Stimulated activated CD8-positive, alpha-beta memory T cell treated with anti-CD3 and anti-CD28 coated beads, Interleukin-15, amount 100 ng/mL, for 1 hour (primary cell): Measurements from ENCODE around the gene PRODH.
"Not testable (repeated sequence)": the region's sequence is repeated elsewhere in the genome, so short reads cannot be mapped to it uniquely, and the experiment has no call there.

Experiments used
- DNase-seq: peaks from one replicate; pipeline ENCODE4 v3.0.0-alpha.2; 2020; ENCODE audit warnings: low read depth

Gene PRODH

DNA sequence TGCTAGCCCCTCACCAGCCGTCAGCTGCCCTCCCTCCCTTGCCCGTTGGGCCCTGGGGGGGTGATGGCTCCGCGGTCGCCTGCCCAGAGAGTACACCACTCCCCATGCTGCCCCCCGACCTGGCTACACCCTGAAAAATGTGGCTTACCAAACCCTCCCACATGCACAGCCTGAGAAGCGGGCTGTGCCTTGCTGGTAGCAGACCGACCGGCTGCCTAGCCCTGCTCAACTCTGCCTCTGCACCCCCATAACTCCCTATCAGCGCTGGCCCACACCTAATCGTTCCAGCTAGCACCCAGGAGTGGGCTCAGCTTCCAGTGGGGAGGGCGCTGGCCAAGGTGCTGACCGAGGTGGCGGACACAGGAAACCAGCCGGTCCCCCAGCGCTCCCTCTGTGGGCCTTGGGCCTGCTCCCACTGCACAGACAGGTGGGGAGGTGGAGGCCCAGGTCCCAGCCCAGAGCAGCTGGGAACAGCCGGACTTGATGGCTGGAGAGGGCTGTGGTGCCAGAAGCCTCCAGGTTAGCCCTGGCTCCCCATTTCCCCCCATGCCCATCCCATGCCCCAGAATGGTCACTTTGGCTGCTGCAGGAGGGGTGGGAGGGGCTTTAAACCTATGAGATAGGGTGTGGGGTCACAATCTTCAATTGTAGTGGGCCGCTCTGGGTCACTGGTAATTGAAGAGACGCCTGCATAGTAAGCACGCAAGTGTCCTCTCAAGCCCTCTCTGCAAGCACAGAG lies 32.1 kb upstream of the PRODH start:
- peak; percentile 4 for DNase-seq

DNA sequence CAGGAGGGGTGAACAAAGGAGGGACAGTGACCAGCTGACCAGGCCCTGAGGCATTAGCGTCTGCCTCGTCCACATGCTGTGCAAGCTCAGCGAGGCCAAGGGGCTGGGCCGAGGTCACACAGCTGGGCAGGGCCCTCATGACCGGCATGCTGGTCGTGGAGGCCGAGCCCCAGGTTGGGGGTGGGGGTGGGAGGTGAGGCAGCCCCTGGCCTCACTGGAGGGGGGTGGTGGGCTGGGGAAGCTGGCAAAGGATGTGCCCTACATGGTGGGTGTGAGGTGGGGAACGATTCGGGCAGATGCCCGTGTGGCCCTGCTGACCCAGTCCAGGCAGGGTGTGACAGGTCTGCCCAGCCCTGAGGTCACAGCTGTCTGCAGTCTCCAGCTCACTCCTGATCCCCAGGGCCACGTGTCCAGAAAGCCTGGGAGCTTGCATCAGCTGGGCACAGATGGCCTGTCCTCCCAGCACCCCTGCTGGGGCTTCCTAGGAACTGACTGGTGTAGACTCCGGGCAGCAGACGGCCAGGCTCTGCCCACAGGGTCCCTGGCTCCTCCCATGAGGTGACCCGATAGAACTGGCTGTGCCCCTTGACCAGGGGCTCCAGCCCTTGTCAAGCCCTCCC lies 31.4 kb upstream of the PRODH start:
- DNase-seq = not testable (repeated sequence)

DNA sequence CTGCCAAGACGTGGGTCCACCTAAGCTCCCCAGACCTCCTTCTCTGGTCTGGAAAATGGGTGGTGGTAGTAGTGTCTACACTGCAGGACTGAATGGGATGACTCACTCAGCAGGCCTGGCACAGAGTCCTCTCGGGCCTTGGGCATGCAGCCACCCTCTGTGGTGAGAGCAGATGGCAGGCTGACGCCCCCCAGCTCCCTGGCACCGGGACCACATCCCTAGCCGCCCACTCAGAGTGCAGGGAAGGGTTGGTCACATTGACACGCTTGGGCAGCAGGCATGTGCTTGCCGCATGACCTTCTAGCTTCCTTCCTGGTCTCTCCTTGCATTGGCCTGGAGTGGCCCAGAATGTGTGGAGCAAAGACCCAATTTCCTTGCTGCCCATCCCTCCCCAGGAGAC lies 30.7 kb upstream of the PRODH start:
- no peak for DNase-seq

DNA sequence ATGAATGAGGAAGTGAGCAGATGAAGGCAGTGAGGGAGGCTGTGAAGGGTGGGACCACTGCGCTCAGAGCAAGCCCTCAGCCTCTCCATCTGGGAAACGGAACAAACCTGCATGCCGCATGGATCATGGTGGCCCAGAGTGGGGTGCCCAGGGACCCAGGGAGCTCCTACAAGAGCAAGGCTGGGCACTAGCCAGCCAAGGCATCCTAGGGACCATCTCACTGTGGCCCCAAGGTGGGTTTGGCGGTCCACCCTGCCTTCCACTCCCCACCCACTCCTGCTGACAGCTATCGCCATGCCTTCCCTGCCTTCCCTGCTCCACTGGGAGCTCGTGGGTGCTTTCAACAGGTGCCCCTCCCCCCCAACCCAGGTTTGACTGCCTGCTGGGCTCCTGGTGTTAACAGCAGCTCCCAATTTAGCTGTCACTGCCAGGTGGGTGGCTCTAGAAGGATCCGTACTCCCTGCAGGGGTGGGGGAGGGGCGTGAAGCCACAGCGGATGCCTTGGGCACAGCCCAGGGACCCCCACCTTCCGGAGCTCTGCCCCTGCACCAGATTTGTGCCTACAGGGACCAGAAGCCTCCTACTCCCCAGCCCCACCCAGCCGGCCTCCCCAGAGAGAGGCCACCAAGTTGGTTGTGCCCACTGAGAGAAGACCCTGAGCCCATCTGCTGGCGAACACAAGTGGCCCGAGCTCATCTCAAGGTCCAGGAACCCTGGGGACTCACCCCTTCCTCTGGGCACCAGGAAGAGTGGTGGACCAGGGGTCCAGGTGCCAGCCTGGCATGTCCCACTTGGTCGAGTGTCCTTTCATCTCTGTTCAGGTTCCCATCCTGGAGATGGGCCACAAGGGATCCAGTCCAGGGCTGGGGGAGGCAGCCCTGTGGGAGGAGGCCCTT lies 29.7 kb upstream of the PRODH start:
- DNase-seq = no peak

DNA sequence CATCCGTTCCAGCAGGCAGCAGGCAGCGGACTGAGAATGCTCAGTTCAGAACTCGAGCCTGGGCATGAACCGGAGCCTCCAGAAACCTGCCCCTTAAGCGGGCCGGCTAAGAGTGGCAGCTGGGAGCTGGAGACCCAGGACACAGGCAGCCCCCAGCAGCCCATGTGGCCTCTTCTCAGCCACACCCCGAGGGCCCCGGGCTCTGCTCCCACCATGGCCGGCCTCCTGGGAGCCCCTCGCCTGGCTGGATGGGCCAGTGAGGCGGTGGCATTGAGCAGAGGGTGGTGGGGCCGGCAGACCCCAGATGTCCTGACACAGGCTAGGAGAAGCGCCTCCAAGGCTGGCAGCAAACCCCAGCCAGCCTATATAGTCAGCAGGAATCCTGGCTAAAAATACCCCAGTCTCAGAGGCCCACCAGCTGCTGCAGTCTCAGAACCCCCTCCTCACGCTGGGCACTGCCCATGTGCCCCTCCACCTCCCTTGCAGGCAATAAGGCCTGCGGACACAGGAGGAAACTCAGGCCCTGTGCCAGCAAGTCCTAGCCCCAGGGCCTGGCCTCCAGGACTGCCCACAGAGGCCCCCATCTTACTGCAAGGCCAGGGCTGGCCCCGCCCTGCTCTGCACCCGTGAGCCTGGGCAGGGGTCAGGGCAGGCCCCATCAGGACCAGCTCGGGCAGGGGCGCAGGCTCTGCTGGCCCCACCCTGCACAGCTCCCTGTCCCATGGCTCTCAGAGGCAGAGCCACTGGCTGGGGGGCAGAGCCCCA lies 28.6 kb upstream of the PRODH start:
- not testable (repeated sequence) for DNase-seq

DNA sequence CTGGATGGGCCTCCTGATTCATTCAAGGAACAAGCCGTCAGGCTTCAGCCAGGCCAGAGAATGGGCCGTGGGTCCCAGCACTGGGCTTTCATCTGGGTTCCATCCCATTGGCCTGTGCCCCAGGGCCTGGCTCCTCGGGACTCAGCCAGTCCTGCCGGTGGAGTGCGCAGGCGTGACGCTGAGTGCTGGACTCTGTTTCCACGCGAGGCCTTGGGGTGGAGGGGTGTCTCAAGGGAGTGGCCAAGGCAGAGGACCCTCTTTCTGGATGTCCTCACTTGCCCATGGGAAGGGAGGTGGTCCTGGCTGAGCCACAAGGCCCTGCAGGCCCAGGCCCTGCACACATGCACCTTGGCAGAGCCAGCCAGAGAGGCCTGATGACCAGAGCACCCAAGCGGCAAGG lies 28.0 kb upstream of the PRODH start:
- not testable (repeated sequence) for DNase-seq

DNA sequence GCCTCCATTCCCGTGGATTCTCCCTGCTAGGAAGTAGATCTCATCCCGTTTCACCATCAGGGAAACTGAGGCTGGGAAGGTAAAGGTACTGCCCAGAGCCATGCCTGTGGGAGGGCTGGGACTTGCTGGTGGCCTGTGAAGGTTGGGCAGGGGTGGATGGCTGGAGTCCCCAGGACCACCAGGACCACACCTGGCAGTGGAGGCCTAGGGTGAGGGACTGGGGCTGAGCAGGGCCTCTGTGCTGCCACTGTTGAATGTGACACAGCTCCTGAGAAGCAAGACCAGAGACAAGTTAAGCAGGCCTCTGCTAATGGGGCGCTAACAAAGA lies 26.2 kb upstream of the PRODH start:
- DNase-seq = no peak

DNA sequence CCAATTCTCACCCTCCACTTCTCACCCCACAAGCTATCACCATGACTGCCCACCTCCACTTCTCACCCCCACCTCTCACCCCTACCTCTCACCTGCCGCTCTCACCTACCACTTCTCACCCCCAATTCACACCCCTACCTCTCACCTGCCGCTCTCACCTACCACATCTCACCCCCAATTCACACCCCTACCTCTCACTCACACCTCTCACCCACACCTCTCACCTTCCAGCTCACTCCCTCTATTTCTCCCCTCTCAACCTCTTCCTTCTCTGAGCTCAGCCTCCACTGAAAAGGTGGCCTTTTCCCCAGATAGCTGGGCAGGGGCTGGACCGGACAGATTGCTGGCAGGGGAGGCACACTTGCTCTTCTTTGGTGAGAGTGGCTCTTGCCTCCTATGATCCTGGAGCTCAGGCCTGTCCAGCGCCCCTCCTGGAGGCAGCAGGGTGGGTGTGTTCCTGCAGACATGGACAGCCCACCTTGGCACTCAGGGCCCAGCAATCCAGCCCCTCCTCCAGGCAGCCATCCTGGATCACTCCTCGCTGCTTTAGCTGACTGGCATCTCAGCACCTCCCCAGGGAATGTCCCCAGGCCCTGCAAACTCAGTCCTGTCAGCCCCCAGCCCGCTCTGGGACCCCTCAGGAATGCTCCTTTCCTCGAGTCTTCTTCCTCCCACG lies 25.7 kb upstream of the PRODH start:
- DNase-seq = not testable (repeated sequence)

DNA sequence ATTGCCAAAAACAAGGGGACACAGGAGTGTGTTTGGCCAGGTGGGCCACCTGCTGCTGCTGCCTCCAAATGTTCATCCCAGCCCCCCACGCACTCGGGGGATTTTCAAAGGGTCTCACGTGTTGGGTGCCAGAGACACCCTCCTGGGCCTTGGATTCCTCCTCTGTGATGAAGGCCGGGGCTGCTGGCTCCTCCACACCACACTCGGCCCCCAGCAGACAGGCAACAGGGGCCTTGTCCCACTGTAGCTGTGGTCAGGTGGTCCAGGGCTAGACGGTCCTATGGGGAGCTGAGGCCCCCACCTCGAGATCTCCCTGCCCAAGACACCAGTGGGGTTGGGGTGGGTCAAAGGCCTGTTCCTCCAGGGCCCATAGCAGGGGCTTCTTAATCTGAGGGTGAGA lies 25.1 kb upstream of the PRODH start:
- DNase-seq = not testable (repeated sequence)

DNA sequence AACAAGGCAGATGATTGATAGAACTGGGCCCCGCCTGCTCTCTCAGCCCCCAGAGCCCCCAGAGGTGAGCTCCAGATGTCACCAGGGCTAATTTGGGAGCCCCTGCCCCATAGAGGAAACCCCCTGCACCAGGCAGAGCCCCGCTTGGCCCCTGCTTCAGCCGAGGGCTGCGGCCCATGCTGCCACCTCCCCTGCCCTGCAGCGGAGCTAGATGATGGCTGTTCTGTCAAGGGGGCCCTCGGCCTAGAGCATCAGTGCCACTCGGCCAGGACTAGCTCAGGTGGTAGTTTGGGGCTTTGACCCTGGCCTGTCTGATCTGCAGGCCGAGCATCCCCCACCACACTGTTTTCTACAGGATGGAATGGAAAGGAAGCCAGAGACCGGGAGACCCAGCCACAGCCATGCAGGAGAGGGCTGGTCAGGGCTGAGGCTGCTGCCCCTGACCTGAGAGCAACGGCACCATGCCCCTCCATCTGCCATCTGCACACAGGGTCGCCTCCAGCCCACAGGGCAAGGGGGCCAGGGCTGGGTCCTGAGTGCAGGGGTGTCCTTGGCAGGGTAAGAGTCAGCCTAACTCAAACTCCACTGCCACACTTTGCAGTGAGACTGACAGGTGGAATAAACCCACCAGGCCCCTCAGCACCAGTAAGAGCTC lies 24.2 kb upstream of the PRODH start:
- not testable (repeated sequence) for DNase-seq

DNA sequence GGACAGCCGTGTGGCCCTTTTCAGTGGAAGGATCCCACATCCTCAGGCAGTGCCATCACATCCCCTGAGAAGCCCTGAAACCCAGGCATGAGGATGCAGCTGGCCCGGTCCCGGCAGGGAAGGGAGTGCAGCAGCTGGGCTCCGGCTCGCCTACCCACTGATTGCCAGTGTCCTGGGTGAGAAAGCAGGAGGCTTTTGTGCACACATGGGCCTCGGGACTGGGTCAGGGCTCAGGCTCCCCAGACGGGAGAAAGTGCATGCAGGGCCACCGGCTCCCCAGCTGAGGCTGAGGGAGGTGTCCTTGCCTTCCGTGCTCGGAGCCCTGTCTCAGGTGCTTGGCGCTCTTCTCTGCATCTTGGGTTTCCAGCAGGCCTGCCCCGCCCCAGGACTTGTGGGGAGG lies 23.6 kb upstream of the PRODH start:
- not testable (repeated sequence) for DNase-seq

DNA sequence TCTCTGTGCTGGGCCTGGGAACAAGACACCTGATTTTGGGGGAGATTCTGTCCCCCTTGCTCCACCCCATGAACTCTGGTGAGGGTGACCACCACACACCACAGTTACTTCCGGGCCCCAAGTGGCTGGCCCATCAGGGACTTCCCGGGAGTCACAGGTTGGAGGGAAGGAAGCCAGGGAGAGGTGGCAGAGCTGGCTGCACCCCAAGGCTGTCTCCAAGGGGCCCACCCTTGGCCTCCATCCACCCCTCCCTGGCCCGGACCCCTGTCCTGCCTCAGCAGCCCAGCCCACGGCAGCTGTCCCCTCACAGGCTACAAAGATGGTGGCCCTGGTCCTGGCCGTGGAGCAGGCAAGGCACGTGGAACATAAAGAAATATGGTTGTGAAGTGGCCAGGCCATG lies 23.2 kb upstream of the PRODH start:
- DNase-seq = not testable (repeated sequence)

DNA sequence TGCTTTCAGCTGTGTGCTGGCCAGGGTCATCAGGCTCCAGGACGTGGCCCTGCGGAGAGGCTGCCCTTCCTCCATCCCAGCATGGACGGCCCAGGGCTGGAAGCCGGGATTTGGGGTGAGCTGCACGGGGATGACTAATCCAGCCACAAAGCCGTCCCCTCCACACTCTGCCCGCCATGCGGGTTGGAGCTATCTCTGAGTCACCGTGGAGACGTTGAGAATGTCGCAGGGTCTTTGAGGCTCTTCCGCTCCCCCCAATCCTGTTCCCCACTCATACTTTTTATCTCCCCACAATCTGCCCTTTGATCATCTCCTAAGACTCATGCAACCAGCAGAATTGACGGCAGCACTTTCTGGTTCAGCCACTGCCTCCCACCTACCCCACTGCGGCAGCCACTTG lies 22.6 kb upstream of the PRODH start:
- DNase-seq = not testable (repeated sequence)

DNA sequence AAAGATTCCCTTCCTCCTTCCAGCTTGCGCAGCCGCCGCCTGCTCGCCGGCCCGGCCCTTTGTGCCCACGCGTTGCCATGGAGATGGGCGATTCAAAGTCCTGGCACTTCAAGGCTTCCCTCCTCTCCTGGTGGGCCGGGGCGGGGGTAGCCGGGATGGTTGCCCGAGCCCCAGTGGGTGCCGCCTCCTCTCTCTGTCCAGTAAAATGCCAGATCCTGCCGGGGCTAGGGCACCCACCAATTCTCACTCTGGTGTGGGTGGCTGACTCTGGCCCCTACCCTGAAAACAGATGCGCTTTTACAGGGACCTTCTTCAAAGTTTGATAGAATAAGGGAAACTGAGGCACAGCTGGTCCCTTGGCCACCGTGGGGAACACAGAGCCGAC lies 22.2 kb upstream of the PRODH start:
- not testable (repeated sequence) for DNase-seq

DNA sequence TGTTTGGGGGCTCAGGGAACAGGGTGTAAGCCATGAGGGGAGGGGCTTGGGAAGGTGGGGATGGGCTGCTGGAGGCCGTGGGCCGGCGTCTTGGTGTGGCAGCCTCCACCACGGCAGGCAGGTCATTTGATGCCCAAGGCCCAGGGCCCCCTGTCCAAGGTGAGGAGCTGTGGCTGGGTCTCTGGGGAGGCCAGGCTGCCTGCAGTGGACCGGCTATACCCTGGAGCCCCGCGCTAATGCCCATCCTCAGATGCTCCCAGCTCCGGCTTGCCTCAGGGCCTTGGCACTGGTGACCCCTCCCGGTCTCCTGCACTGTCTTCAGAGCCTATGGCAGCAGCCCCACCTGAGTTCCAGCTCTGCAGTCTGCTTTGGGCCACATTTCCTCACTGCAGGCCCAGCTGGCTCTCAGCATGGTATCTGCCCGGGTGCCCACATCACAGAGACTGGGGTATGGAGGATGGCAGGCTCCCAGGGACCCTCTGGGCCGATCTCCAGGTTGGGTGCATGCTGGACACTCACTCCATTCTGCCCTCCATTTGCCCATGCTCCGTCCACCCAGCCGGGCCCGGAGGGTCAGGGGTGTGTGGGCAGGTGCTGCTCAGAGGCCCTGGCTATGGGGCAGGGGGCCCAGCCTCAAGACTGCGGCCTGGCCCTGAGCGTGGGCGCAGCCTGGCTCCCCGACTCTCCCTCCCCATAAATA lies 21.7 kb upstream of the PRODH start:
- not testable (repeated sequence) for DNase-seq

DNA sequence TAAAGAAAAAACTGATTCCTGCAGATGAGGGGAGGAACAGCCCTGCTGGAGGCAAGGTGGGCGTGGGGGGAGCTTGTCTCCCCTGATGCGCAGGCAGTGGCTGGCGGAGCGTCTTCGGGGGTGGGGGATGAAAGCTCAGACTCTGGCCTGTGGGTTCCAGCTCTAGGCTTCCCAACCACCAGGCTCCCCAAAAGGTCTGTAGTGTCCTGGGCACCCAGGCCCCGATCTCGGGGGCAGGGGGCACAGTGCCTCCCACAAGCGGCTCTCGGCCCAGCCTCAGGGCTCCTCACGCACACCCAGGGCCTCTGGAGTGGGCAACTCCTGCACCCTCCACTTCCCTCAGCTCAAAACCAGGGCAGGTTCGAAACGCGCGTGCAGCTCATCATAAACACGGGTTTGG lies 20.9 kb upstream of the PRODH start:
- not testable (repeated sequence) for DNase-seq

DNA sequence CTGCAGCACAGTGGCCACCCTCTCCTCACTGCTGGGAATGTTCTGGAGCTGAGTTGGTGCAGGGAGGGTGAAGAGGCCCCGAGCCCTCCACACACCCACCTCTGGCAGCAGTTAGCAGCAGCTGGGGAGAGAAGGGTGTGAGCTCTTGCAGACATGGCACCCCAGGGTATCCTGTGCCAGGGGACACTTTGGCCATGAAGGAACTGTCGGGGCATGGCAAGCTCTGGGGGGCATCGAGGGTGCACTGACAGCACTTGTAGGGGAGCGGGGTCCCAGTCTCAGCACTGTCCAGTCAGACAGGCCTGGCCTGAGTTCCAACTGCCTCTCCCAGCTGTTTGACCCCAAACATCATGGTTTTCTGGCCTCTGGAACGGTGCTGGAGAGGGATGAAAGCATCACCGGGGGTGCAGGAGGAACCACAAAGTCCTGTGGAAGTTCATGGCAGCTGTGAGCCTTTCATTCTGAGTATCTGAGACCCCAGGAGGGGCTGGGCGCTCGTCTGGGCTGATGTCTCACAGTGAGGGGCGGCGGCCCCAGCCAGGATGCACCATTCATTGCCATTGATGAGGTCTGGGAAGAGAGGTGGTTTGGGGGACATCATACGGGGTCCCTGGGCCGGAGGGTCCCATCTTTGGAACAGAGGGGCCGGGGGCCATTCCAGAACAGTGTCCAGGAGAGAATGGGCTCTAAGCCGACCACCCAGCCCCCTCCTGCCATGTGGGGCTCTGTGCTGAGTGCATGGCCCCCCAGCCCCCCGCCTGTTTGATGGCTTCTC lies 20.2 kb upstream of the PRODH start:
- not testable (repeated sequence) for DNase-seq

DNA sequence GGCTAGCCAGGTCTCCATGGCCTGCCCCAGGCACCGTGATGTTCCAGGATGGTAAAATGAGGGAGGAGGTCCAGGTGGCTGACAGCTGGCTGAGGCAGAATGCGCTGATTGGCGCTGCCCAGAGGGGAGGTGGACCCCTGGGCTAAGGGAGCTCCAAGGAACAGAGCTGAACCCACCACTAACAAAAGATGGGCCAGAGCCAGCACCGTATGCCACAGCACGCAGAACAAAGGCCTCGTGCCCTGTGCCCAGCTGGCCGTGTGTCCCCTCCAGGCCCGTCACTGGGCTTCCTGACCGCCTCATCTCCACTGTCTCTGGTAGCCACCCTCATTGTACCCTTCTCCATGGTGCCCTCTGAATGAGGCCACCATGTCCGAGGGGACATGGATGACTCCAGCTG lies 19.6 kb upstream of the PRODH start:
- DNase-seq = no peak

DNA sequence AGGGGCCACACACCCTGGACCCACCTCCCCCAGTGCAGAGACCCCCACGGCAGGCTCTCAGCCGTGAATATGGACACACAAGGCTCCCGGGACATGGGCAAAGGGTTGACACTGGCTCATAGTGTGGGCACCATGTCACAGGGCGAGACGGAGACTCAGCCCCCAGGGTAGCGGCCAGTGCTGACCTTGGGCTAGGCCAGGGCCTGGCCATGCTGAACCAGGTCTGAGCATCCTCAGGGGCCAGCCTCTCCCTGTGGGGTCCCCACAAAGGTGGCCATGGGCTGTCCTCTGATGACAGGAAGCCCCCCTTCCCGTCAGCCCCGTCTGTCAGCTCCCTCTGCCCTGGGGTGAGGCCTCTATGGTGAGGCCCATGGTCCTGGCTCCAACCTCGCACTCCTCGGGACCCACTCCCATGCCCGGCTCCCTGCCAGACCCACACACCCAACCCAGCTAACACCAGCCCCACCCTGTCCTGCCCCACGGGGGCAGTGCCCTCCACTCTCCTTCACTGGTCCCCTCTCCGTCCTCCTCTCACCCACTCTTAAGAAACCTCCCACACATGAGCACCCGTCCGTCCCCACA lies 19.0 kb upstream of the PRODH start:
- DNase-seq = no peak
